Tibial artery (tissue), 4 donors: ENCODE measurements around the gene LRRC49.

Experiments
- DNase-seq, 2 donors: peaks; one replicate each; pipeline ENCODE4 v3.0.0-alpha.2; 2019
- H3K27ac ChIP-seq, 2 donors: fragments of 200-600 bp; sonication (generic) in 1 of 2; 1 replicate in 1 of 2; 2 replicates in 1 of 2; pipeline ENCODE4 v1.5.1; 2018 to 2019; ENCODE audit warnings: mild to moderate bottlenecking in 1 of 2
- H3K27me3 ChIP-seq, 2 donors: fragments of 200-600 bp; sonication (generic) in 1 of 2; one replicate each; pipeline versions ENCODE4 v1.5.1 to v1.6.0; 2016 to 2019
- H3K36me3 ChIP-seq, 3 donors: fragments of 200-600 bp; sonication (generic) in 2 of 3; one replicate each; pipeline ENCODE4 v1.5.1; 2016 to 2019; ENCODE audit warnings: mild to moderate bottlenecking in 2 of 3
- H3K4me1 ChIP-seq, 4 donors: fragments of 200-600 bp; sonication (generic) in 2 of 4; 1 replicate in 3 of 4; 2 replicates in 1 of 4; pipeline ENCODE4 v1.5.1; 2016 to 2019
- H3K4me3 ChIP-seq, 2 donors: fragments of 200-600 bp; sonication (generic) in 1 of 2; 1 replicate in 1 of 2; 2 replicates in 1 of 2; pipeline ENCODE4 v1.5.1; 2018 to 2019; ENCODE audit warnings: mild to moderate bottlenecking in 2 of 2
- H3K9me3 ChIP-seq, 3 donors: fragments of 200-600 bp; sonication (generic) in 1 of 3; one replicate each; pipeline ENCODE4 v1.5.1; 2016 to 2019
- intact Hi-C: fragments of 100-400 bp; cut with DNase I; formaldehyde crosslinking; loops from one replicate; pipeline ENCODE4 v1.15.0; 2023; ENCODE audit warnings: low total_unique reads
- TF ChIP-seq, protein P1 (sequence below), 2 experiments: fragments of 200-600 bp in 1 of 2; fragments of 450-650 bp in 1 of 2; IDR thresholded peaks; one replicate each; pipeline ENCODE4 v1.5.1; 2017 to 2019; ENCODE audit warnings: antibody characterized with exemption in 2 of 2, mild to moderate bottlenecking in 1 of 2, moderate library complexity in 1 of 2

Gene LRRC49

DNA sequence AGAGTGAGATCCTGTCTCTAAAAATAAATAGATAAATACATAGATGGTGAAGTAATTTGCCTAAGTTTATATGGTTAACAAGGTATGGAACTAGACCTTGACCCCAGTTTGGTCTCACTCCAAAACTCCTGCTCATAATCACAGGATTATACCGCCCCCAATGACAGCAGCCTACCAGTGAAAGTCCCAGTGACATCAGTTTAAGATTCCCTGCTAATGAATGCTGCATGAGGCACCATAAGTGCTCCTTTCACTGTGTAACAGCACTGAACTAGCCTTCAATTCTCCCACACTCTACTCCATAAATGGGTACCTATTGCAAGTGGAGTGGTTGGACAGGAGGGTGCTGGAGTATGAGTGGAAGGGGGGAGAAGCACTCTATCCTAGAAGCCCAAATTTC lies 199.0 kb downstream of the LRRC49 start:
- Histone ChIP-seq H3K36me3 (no peaks in the 10 kb centered on the region), H3K9me3 (no peaks in the 10 kb centered on the region), H3K4me1 (peaks cover 0 to 5% (median 0%) of the 10 kb centered on the region in 4 donors), H3K4me3 (no peak overlapping the region), H3K27me3 (no peaks in the 10 kb centered on the region), H3K27ac (no peak overlapping the region)
- no peak for DNase-seq
- TF ChIP-seq, protein P1, sequence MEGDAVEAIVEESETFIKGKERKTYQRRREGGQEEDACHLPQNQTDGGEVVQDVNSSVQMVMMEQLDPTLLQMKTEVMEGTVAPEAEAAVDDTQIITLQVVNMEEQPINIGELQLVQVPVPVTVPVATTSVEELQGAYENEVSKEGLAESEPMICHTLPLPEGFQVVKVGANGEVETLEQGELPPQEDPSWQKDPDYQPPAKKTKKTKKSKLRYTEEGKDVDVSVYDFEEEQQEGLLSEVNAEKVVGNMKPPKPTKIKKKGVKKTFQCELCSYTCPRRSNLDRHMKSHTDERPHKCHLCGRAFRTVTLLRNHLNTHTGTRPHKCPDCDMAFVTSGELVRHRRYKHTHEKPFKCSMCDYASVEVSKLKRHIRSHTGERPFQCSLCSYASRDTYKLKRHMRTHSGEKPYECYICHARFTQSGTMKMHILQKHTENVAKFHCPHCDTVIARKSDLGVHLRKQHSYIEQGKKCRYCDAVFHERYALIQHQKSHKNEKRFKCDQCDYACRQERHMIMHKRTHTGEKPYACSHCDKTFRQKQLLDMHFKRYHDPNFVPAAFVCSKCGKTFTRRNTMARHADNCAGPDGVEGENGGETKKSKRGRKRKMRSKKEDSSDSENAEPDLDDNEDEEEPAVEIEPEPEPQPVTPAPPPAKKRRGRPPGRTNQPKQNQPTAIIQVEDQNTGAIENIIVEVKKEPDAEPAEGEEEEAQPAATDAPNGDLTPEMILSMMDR (IDR thresholded peaks at IDR 0.05): no peak
- intact Hi-C loops: no loop called here

DNA sequence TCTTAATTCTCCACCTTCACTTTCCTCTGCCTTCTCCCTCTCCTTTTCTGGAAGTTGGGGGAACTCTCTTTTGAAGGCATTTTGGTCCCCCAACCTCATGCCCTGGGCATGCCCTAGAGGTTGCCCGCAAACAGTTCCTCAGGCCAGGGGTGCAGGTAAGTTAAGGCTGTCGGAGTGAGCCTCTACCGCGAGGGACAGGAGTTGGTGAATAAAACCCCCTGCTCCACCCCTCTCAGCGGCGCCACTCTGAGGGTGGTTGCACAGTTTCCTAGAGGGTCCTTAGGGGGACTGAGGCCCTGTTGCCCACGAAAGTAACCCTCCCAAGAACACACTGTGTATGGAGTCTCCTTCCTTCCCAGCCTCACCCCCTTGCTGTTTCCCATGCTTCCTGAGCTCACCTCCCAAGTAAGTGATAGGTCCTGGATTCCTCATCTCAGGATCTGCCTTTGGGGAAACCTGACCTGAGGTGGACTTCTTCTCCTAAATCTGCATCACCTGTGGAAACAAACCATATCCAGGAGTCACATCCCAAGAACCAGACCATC lies 199.5 kb downstream of the LRRC49 start:
- Histone ChIP-seq H3K4me3 (no peak overlapping the region), H3K27ac (no peak overlapping the region), H3K27me3 (no peaks in the 10 kb centered on the region), H3K9me3 (no peaks in the 10 kb centered on the region), H3K36me3 (no peaks in the 10 kb centered on the region), H3K4me1 (peaks cover 0 to 5% (median 0%) of the 10 kb centered on the region in 4 donors)
- no peak for DNase-seq
- intact Hi-C loops: no loop called here
- TF ChIP-seq, protein P1 (IDR thresholded peaks at IDR 0.05): no peak

DNA sequence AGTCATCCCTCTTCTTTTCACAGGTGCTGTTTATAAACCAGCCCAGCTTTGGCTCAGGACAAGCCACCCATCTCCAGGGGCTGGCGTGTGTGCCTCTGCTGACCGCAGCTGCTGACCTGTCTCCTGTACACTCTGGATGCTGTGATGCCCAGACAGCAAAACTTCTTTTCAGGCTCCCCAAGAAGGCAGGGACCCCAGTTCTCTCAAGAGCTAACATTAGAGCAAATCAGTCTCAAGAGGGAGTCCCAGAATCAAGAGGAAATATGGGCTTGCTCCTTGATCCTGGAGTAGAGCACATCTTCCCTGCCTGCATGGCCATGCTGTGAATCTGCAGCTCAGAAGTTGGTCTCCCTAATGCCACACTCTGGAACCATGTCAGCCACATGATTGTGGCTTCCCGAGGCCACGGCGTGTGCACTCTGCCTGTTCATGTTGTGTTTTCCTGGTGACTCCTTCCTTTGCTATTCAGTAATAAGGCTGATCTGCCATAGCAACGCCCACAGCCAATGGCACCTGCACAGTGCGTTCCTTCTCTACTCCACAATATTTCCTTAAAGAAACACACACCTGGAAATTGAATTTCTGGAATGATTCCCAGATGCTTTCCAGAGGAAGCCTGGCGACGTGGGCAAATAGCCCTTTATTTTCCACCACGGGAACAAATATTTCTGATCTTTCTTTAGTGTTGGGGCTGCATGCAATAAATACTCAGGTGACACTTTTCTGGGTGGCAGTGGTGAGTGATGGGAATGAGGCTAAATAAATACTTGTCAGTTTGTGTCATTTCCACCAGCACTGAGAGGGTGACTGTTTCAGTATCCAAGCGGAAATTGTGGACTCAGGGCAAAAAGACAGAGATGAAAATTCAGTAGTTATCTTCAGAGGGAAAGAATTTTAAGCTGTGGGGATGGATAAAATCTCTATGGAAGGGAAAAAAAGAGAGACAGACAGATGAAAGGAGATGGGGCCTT lies 200.7 kb downstream of the LRRC49 start:
- Histone ChIP-seq H3K27me3 (no peaks in the 10 kb centered on the region), H3K4me1 (peaks cover 0 to 5% (median 0%) of the 10 kb centered on the region in 4 donors), H3K36me3 (no peaks in the 10 kb centered on the region), H3K27ac (no peak overlapping the region), H3K4me3 (no peak overlapping the region), H3K9me3 (no peaks in the 10 kb centered on the region)
- DNase-seq: no peak
- TF ChIP-seq, protein P1 (IDR thresholded peaks at IDR 0.05): no peak
- intact Hi-C loops: no loop called here

DNA sequence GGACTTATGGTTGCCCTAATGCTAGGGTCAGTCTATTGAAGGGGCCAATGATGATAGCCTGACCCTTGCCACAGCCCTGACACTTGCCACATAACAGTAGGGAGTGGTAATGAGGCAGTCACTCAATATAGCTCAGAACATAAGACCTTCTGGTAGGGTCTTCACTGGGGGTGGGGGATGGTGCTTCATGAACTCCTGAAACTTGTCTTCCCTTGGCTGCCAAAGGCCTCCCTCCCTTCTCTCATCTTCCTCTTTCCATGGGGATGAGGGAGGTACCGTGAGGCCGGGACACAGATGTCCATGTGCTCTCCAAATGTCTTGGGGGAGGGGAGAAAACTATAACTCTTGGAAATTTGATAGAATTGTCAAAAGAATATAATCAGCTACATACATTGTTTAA lies 201.5 kb downstream of the LRRC49 start:
- DNase-seq: no peak
- no peaks in the 10 kb centered on the region for H3K27me3 ChIP-seq
- H3K36me3 ChIP-seq: no peaks in the 10 kb centered on the region
- TF ChIP-seq, protein P1 (IDR thresholded peaks at IDR 0.05): no peak
- no peaks in the 10 kb centered on the region for H3K9me3 ChIP-seq
- H3K4me3 ChIP-seq: no peak overlapping the region
- H3K4me1 ChIP-seq: peaks cover 0 to 5% (median 0%) of the 10 kb centered on the region in 4 donors
- intact Hi-C loops: no loop called here
- no peak overlapping the region for H3K27ac ChIP-seq

DNA sequence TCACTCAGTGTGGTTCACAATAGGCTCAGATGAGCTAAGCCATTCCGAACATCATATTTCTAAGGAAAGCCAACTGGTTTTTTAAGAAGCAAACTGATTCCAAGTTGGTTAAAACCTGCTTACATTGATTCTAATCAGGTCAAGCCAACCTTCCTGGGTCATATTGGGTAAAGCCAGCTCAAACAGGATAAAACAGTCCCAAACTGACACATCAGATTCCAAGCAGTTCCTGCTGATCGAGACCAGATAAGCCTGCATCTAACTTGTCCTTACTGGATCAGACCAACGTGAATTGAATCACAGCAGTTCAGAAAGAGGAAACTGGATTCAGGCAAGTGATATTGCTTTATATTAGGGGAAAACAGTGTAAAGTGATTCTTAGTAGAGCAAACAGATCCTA lies 204.1 kb downstream of the LRRC49 start:
- Histone ChIP-seq H3K27ac (no peak overlapping the region), H3K9me3 (no peaks in the 10 kb centered on the region), H3K4me3 (no peak overlapping the region), H3K4me1 (peaks cover 0 to 5% (median 0%) of the 10 kb centered on the region in 4 donors), H3K36me3 (no peaks in the 10 kb centered on the region), H3K27me3 (no peaks in the 10 kb centered on the region)
- no peak for DNase-seq
- intact Hi-C loops: no loop called here
- TF ChIP-seq, protein P1 (IDR thresholded peaks at IDR 0.05): no peak
